ENCODE measurements around the gene NPAT. TPM values are rescaled to one million over a fixed set of nuclear protein-coding genes. Genes with fewer than 3 reads are reported as not detected.

NPAT gene
- total and polyA plus RNA-seq, 4 donors, result 1.6 to 12.7 (median 5.9) TPM

- TF ChIP-seq, protein P1, sequence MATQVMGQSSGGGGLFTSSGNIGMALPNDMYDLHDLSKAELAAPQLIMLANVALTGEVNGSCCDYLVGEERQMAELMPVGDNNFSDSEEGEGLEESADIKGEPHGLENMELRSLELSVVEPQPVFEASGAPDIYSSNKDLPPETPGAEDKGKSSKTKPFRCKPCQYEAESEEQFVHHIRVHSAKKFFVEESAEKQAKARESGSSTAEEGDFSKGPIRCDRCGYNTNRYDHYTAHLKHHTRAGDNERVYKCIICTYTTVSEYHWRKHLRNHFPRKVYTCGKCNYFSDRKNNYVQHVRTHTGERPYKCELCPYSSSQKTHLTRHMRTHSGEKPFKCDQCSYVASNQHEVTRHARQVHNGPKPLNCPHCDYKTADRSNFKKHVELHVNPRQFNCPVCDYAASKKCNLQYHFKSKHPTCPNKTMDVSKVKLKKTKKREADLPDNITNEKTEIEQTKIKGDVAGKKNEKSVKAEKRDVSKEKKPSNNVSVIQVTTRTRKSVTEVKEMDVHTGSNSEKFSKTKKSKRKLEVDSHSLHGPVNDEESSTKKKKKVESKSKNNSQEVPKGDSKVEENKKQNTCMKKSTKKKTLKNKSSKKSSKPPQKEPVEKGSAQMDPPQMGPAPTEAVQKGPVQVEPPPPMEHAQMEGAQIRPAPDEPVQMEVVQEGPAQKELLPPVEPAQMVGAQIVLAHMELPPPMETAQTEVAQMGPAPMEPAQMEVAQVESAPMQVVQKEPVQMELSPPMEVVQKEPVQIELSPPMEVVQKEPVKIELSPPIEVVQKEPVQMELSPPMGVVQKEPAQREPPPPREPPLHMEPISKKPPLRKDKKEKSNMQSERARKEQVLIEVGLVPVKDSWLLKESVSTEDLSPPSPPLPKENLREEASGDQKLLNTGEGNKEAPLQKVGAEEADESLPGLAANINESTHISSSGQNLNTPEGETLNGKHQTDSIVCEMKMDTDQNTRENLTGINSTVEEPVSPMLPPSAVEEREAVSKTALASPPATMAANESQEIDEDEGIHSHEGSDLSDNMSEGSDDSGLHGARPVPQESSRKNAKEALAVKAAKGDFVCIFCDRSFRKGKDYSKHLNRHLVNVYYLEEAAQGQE (IDR thresholded peaks at IDR 0.05), result no peak
Measured at GRCh38 chr11:108204929-108205499, 17.4 kb downstream of the NPAT start (continued).

GRCh38 chr11:108204376-108204775 lies 18.1 kb downstream of the NPAT start:
- H3K4me3 ChIP-seq (ENCODE audit: low read depth in 1 of 3, low read length in 3 of 3), result no peak overlapping the region
- no peak overlapping the region for H3K27ac ChIP-seq (ENCODE audit: low read depth in 1 of 2, low read length in 2 of 2)
- TF ChIP-seq MAX (IDR thresholded peaks at IDR 0.05), result no peak
- no peak for TF ChIP-seq SP1 (IDR thresholded peaks at IDR 0.05)
- TF ChIP-seq FOXA2 (IDR thresholded peaks at IDR 0.05), result no peak
- TF ChIP-seq, protein P2, sequence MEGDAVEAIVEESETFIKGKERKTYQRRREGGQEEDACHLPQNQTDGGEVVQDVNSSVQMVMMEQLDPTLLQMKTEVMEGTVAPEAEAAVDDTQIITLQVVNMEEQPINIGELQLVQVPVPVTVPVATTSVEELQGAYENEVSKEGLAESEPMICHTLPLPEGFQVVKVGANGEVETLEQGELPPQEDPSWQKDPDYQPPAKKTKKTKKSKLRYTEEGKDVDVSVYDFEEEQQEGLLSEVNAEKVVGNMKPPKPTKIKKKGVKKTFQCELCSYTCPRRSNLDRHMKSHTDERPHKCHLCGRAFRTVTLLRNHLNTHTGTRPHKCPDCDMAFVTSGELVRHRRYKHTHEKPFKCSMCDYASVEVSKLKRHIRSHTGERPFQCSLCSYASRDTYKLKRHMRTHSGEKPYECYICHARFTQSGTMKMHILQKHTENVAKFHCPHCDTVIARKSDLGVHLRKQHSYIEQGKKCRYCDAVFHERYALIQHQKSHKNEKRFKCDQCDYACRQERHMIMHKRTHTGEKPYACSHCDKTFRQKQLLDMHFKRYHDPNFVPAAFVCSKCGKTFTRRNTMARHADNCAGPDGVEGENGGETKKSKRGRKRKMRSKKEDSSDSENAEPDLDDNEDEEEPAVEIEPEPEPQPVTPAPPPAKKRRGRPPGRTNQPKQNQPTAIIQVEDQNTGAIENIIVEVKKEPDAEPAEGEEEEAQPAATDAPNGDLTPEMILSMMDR (IDR thresholded peaks at IDR 0.05; ENCODE audit: low read depth, low read length, missing input control), result no peak
- TF ChIP-seq JUND (IDR thresholded peaks at IDR 0.05), result no peak
- no peak for TF ChIP-seq FOXA1 (IDR thresholded peaks at IDR 0.05)
- TF ChIP-seq RXRA (IDR thresholded peaks at IDR 0.05), result no peak
- no peak for TF ChIP-seq NR2F2 (IDR thresholded peaks at IDR 0.05)
- no peak for TF ChIP-seq TAF1 (conservative IDR thresholded peaks at IDR 0.05)
- no peak for TF ChIP-seq HNF4G (IDR thresholded peaks at IDR 0.05)
- no peak for TF ChIP-seq GABPA (IDR thresholded peaks at IDR 0.05 in 1 of 2, conservative IDR thresholded peaks at IDR 0.05 in 1 of 2)
- no peak for TF ChIP-seq YY1 (IDR thresholded peaks at IDR 0.05)
- TF ChIP-seq, protein P1 (IDR thresholded peaks at IDR 0.05), result no peak
- no peak for TF ChIP-seq HNF4A (conservative IDR thresholded peaks at IDR 0.05)
- TF ChIP-seq EGR1 (IDR thresholded peaks at IDR 0.05; ENCODE audit: low read depth in 2 of 2), result no peak
- no peak for TF ChIP-seq RAD21 (IDR thresholded peaks at IDR 0.05)
- TF ChIP-seq, protein P3, sequence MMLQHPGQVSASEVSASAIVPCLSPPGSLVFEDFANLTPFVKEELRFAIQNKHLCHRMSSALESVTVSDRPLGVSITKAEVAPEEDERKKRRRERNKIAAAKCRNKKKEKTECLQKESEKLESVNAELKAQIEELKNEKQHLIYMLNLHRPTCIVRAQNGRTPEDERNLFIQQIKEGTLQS (IDR thresholded peaks at IDR 0.05), result no peak
- TF ChIP-seq, protein P4, sequence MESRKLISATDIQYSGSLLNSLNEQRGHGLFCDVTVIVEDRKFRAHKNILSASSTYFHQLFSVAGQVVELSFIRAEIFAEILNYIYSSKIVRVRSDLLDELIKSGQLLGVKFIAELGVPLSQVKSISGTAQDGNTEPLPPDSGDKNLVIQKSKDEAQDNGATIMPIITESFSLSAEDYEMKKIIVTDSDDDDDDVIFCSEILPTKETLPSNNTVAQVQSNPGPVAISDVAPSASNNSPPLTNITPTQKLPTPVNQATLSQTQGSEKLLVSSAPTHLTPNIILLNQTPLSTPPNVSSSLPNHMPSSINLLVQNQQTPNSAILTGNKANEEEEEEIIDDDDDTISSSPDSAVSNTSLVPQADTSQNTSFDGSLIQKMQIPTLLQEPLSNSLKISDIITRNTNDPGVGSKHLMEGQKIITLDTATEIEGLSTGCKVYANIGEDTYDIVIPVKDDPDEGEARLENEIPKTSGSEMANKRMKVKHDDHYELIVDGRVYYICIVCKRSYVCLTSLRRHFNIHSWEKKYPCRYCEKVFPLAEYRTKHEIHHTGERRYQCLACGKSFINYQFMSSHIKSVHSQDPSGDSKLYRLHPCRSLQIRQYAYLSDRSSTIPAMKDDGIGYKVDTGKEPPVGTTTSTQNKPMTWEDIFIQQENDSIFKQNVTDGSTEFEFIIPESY (IDR thresholded peaks at IDR 0.05), result no peak
- no peak for DNase-seq (ENCODE audit: low spot score)
- H3K9me3 ChIP-seq (ENCODE audit: control insufficient read depth in 4 of 4, low read length in 3 of 4), result peaks cover 0 to 8% (median 2%) of the 10 kb centered on the region in 4 donors
- no peak overlapping the region for H3K9ac ChIP-seq (ENCODE audit: low read depth in 1 of 2, low read length in 2 of 2)
- no peaks in the 10 kb centered on the region for H3K4me1 ChIP-seq (ENCODE audit: control insufficient read depth in 4 of 4, insufficient read depth in 4 of 4, low read length in 3 of 4)
- no peaks in the 10 kb centered on the region for H3K27me3 ChIP-seq (ENCODE audit: control insufficient read depth in 4 of 4, insufficient read depth in 4 of 4, low read length in 3 of 4)
- 98% methylated on average over 9 of the region's 9 CpGs for WGBS
- H3K36me3 ChIP-seq (ENCODE audit: control insufficient read depth in 4 of 4, insufficient read depth in 3 of 4, low read depth in 1 of 4, low read length in 3 of 4), result peaks cover 3 to 18% (median 10%) of the 10 kb centered on the region in 4 donors

All from liver (tissue), 9 donors.